GM21717 (cell line): ENCODE results near the gene SERTAD4.

ENCODE experiments used
- ATAC-seq: cut with Tn5 transposase; IDR thresholded peaks from one replicate; pipeline ENCODE4 v1.9.1; 2021; ENCODE audit warnings: mild to moderate bottlenecking, moderate library complexity; ENCODE audit not compliant: unreplicated experiment

The SERTAD4 gene

DNA sequence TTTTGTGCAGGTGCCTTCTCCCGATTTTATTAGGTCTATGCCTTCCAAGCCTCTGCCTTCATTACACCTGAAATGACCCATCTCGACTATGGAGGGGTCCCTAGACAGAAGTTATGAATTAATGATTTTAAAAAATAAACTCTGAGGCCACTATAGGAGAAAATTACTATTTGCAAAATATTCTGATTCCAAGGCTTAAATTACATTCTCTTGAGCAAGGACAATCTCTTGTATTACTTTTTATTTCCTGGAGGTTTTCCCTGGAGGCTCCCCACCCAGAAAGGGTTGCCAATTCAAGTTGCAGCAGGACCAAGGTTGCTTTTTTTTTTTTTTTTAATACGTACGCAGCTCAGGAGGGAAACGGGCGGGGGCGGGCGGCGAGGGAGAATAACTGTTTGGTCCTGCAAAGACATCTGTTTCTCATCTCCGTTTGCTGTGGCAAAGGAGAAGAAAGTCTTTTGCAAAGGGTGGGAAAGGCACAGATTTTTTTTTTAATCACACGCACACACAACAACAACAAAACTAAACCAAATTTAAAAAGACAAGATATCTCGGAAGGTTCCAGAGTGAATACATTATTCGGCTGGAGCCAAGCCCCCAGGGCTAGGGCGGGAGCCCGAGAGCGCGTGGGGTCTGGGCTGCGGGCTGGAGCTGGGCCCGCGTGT, 618 bp upstream of the SERTAD4 start:
- no peak for ATAC-seq

DNA sequence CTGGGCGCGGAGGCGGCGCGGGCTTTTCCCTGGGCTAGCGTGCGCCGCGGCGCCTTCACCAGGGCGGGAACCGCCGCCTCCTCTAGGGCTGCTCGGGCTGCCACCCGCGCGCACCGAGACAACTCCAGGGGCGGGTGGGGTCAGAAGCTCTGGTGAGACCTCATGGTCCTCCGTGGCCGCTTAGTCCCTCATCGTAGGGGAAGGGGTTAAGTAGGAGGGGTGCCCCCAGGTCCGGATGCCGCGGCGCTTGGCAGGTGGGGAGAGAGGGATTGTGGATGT, 559 bp downstream of the SERTAD4 start:
- no peak for ATAC-seq

DNA sequence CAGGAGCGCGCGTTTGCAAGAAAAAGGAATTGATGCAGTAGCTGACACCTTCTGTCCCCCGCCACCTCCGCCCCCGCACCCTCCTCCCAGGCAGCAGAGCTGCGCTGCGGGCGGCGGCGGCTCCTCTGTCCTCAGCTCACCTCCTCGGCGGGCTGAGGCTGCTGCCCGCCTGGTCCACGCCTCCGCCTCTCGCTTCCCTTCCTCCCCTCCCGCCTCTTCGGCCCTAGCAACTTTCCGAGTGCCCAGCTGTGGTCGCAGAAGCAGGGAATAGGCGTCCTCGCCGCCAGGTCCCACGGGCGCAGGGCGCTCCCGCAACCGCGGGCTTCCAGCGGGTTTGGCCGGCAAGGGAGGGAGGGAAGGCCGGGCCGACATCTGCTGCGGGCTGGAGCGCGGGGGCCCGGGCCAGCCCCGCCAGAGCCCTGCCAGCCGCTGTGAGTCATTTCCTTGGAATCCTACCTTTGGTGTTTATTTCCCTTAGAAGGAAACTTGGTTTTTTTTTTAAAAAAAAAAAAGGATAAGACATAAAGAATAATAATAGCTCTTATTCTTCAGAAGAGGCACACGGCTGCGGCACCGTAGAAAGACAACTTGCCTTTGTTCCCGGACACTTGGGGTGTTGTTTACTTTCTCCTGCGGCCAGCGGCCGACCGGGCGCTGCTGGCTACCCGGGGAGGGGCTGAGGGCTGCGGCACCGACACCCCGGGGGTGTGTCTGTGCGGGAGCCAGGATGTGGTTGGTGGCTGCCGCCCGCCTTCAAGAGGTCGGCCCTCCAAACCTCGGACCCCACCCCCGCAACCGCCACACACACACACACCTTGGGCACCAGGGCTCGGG, 1.1 kb downstream of the SERTAD4 start:
- no peak for ATAC-seq

DNA sequence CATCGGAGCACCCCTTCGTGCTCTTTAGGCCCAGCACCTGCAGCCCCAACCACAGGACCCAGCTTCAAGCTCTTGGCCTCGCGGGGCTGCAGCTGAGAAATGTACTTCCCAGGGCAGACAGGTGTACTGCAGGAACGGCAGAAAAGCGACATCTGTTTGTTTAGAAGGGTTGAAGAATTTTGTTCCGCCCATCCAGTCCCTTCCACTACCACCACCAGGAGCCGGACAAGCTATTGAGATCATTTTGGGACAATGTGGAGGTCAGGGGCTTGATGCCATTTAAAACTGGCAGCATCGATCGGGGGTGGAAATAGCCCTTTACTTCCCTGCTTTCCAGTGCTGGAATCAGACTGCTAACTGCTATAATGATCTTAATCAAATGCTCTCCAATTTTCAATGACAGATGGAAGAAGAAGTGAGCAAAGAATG, 1.7 kb downstream of the SERTAD4 start:
- ATAC-seq = no peak

DNA sequence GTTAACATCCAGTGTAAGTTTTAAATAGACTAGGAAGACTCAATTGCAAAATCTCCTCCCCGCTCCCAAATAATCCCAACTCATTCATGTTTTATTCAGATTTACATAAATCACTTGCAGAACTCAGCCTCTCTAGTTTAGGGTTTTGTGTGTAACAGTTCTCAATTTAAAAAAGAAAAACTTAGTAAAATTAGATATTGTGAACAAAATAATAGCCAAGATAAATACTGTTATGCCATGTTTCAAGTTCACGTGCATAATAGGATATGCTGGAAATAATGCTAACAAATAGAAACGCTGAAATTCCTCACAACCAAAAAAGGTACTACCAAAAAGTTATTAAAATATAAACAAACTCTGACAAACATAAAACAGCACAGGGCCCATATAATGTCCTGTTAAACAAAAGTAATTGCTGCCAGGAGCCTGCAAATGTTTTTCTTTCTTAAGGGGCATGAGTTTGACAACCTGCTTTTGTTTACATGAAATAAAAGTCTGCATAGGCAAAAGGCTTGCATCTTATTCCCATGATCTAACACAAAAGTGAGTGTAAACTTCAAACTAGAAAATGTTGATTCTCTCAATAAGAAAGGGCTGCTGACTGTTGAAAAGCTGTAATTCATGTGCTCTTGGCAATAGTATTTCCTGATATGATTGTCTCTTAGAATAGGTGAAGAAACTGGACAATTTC, 2.9 kb downstream of the SERTAD4 start:
- ATAC-seq = no peak

DNA sequence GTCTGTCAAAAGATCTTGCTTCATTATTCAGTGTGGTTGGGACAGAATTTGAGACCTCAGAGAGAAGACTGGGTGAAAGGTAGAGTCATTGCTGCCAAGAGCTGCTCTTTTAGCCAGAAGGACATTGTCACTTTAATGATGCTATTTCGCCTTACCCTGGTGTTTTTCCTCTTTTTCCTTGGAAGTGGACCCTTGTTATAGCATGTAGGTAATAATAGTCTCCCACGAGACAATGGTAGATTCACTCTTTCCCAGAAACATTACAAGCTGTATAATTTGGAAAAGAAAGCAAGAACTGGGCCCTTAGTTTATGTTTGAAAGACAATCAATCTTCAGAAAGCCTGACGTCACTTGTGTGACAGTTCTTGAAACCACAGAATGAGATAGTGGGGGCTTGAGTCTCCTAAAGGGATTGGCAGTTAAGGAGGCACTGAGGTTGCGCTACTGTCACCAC, 3.8 kb downstream of the SERTAD4 start:
- no peak for ATAC-seq

DNA sequence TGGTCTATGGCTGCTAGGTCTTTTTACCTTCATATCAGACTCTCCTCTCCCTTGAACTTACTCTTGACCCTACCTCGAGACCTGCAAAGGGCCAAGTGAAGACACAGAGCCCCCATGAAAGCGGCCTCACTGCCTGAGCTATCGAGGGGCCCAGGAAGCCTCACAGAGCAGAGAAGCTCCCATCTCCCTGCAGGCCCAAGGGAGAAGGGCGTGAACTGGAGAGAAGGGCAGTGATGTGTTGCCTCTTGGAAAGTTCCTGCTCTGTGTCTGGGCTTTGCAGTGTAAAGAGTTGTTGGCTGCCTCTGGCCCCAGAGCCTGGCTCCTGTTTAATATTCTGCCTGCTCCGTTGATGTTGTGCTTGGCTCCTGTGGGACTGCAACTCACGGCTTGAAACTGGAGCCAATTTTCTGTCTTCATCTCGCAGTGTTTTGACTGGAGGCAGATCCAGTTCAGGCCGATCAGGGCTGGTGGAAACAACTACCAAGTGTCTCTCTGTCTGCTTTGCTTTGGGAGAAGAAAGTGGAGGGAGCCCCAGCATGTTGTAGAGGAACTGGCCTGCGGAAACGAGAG, 4.3 kb downstream of the SERTAD4 start:
- no peak for ATAC-seq

DNA sequence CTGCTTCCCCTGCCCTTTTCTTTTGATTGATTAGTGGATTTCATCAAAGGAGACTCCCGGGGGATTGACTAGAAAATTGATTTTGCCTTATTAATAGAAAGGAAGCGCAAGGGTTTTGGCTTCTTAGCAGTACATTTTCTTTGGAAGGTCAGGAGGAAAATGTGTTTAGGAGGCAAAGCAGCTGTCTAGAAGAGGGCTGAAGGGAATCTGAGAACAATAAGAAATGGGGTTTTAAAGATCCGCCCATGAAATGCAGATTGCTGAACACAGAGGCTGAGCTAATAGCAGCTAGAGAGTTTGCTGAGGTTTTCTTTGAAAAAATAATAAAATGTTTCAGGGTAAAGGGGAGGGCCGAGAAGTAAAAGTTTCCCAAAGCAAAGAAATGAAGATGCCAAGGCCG, 4.9 kb downstream of the SERTAD4 start:
- no peak for ATAC-seq

DNA sequence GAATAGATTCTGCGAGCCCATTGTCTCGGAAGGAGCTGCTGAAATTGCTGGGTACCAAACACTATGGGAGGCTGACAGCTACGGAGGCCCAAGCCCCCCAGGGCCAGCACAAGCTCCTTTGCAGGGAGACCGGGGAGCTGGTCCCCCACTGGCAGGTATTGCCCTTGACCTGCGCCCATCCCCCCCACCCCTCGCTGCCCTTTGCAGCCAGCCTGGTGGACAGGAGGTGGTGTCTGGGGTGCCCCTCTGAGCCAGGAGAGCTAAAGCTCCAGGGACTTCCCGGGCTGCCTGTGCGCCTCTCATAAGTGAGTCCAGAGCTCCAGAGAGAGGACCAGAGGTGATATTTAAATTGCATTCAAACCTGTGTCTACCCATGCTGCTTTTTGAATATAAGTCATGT, 5.4 kb downstream of the SERTAD4 start:
- ATAC-seq = no peak

DNA sequence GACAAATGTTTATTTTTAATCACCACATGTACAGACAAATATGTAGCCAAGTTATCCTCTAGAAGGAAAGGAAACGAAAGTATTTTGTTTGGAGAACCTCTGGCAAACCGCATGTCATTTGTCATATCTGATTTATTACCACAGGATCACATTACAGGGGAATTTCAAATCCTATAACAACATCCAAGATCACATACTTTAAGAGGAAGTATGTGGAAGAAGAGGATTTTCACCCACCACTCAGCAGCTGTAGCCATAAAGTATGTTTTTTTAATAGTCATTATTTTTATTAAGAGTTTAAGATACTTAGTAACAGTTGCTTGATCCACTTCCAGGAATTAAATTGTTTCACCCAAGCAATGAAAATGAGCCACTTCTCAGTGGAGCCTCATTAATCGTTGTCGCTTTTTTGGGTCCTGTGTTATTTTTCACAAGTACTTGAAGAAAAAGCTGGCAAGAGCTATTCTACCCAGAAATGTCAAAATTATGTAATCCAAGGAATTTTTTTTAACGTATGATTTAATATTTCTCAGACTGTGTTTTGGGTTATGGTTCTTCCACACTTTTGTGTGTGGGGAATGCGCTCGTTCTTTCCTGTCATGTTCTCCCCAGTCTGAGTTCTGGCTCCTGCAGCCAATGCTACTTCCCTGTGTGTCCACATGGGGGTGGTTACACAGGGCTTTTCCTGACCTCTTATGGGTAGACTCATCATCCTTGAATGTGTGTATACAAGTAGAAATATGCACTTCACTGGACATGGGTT, 6.9 kb downstream of the SERTAD4 start:
- no peak for ATAC-seq

DNA sequence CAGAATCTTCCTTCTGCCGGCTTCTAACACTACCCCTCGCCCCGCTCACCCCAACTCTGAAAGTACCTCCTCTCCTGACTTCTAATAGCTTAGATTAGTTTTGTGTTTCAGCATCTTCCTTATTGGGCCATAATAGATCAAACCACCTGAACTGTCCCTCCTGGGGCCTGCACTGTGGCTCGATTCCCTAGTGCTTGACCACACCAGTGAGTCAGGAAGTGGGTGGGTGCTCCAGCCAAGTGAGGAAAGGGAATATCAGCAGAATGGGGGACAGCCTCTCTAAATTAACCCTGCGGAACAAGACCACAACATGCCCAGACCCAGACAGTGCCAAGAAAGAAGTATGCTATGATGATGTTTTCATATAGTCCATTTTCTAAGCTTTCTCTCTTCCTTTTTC, 8.5 kb downstream of the SERTAD4 start:
- ATAC-seq = no peak

DNA sequence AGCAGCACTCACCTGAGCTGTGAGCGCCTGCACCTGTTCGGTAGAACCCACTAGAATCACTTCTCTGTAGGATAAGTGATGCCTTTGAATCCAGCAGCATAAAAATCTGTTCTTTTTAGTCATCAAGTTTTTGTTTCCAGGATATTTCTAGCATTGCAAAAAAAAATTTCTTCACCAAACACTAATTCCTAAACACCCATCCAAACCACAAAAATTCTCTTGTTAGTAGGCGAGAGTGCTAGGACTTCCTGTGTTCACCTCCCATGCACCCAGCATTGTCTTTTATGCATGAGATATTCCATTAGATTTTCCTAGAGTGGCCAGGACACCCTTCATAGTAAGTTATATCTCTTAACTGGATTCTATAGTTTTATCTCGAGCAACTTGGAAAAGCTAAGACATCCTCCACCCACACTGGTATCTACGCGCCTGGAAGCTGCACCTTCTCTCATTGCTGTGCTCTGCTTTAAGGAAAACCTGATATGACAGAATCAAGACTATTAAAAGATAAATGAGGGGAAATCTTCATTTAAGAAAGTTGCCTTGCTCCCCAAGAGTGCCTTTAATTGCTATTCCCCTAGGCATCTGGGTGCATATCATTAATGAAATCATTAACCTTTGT, 12.3 kb downstream of the SERTAD4 start:
- no peak for ATAC-seq

DNA sequence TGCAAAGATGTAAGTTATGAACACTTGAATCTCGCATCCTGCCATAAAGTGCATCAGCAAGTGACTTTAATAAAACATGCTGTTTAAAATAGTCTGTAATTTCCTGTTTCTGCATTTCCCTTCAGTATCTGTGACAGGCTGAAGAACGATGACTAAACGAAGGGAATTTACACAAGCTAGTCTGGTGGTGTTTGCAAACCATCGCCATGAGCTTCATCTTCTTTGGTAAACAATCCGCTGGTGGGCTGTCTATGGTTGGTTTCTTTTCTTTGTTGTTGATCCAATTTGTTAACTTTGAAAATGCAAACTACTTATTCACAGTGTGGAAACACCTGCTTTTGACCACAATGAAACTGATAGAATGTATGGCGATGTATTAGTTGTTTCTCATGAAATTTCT, 13.9 kb downstream of the SERTAD4 start:
- no peak for ATAC-seq

DNA sequence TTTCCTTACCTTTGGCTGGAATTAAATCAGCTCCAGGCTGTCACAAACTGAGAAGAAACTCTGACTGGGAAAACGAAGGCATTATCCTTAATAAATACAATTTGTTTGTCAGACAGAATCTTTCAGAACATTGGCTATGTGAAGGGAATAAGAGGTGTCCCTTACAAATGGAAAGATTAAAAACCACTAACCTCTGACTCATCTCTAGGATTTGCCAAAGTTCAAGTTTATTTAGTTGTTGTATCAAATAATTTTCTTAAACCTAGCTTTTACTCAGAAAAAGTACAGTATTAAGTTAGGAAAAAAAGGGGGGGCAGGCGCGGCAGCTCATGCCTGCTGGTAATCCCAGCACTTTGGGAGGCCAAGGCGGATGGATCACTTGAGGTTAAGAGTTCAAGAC, 15.7 kb downstream of the SERTAD4 start:
- no peak for ATAC-seq

DNA sequence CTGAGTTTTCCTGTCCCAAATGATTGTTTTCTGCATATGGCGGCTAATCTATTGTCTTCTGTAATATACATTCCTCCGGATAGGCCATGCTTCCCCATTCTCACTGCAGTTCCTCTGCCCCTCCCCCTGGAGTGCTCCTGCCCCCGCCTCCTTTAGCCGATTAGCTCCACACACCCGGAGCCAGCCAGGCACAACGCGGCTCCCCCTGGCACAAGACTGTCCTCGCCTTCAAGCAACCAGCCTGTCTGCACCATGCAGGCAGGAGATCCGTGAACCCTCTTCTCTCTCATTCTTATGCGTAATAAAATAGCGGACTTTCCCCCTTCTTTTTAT, 18.0 kb downstream of the SERTAD4 start:
- ATAC-seq = no peak

DNA sequence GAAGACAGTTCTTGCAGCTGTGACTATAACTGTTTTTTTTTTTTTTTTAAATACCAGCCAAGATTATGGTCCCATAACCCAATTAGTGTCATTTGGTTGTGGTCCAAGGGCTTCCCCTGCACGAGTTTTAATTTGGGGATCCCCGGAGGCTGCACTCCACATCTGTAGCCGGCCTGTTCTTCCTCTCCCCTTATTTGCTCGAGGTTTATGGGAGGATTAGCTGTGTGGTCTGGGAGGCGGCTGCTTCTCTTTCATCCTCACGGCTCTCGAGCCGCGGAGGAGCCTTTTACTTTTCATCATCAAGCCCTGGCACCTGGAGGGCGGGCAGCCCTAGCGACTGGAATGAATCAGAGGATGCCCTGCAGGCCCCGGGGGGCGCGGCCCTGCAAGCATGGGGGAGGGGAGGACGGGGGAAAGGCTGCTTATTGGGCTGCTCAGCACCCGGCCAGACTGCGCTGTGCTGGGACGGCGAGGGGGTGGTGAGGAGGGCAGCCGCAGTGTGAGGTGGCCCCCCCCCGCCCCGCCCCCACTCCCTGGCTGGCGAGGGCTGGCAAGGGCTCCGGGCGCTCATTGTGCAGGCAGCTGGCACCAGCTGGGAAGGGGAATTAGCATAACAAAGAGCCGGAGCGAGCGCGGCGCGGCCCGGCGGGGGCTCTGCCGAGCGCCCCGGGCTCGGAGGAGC, 18.5 kb downstream of the SERTAD4 start:
- ATAC-seq = no peak

DNA sequence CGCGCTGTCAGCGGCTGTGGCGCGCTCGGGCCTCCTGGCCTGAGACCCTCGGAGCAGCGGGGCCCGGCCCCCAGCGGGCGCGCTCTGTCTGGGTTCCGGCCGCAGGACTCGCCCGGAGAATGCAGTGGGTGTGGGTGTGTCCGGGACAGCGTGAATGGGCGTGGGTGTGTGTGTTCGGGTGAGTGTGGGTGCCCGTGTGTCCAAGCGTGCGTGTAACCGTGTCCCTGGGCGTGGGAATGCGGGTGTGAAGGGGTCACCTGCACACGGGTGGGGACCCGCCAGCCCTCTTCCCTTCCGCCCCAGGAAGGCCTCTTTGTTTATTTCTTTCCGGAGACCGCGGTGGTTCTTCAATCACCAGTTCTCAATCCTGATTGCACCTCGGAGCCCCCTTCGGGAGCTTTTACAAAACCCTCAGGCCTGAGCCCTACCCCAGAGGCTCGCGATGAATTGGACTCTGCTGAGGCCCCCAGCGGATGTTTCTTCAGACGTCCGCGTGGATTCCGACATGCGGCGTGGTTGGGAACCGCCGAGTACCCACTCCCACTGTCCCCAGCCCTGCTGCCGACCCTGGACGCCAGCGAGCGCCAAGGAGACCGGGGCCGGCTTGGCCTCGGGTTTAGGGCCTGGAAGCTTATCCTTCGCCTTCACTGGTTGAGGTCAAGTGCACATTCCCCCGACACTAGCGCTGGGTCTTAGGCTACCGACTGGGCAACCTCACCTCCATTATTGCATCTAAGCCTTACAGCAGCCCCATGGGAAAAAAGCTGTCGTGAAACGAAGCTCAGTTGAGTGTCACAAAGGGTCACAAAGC, 19.3 kb downstream of the SERTAD4 start:
- no peak for ATAC-seq

DNA sequence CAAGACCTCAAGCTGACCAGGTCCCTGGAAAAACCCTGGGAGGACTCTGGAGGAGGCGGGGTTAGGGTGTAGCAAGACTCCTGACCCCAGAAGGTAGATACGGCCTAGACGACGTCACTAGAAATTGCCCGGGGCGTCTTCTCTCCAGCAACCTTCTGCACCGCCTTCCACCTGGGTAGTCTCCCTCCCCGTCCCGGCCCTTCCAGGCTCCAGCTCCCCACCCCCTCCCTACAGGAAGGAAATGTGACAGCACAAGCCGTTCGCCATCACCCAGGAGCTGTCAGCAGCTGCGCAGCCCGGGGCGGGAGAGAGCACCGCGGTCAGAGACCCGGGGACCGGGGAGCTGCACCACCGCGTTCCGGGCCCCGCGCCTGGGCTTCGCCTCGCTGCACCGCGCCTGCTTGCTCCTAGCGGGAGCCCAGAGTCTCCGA, 20.0 kb downstream of the SERTAD4 start:
- ATAC-seq = no peak

DNA sequence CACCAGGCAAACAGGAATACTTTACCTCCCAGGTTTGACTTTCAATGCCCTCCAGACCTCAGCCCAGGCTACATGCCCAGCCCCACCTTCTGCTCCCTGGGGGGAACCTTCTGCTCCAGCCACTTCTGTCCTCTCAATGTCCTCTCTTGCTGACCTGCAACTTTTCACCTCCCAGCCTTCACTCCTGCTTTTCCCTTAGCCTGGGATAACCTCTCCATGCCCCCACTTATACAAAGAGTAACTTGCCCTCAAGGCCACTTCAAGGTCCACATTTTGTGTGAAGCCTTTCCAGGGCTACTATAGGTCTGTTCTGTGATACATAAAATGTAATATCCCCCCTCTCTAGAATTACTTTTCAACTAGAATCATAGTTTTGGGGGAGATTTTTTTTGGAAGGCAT, 21.7 kb downstream of the SERTAD4 start:
- no peak for ATAC-seq
